GM13976 (cell line): ENCODE results near the gene SLC43A1.

Source experiments
- DNase-seq: peaks from one replicate; pipeline ENCODE4 v3.0.0; 2012; ENCODE audit warnings: low spot score
- in situ Hi-C: fragments of 300-500 bp; cut with MboI; formaldehyde crosslinking; loops from one replicate; pipeline ENCODE4 v1.12.0; 2022; ENCODE audit warnings: low sequenced_read_pairs, mixed read lengths, inconsistent platforms; ENCODE audit not compliant: unreplicated experiment
- TF ChIP-seq, protein P1 (sequence below): IDR thresholded peaks from 2 replicates; pipeline ENCODE4 v1.5.1; 2012; ENCODE audit warnings: borderline replicate concordance, mild to moderate bottlenecking; ENCODE audit not compliant: insufficient read depth; ENCODE audit errors: extremely low read depth, missing control alignments, control extremely low read depth

SLC43A1 gene

DNA sequence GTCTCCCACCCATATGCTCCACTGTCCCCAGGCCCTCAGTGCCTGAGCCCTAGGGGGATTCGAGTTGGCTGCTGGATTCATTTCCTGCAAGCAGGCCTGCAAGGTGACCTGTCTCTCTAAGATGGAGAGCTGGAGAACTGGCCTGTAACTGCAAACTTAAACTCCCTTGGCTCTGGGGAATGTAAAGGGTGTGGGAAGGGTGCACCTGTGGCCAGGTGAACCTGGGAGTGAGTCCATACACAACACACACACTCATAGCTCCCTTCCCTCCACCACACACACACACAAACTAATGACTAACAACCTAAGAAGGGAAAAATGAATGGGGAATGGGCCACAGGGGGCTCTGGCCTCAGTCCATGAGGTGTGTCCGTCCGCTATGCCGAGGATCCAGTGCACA lies 36.4 kb upstream of the SLC43A1 start:
- TF ChIP-seq, protein P1, sequence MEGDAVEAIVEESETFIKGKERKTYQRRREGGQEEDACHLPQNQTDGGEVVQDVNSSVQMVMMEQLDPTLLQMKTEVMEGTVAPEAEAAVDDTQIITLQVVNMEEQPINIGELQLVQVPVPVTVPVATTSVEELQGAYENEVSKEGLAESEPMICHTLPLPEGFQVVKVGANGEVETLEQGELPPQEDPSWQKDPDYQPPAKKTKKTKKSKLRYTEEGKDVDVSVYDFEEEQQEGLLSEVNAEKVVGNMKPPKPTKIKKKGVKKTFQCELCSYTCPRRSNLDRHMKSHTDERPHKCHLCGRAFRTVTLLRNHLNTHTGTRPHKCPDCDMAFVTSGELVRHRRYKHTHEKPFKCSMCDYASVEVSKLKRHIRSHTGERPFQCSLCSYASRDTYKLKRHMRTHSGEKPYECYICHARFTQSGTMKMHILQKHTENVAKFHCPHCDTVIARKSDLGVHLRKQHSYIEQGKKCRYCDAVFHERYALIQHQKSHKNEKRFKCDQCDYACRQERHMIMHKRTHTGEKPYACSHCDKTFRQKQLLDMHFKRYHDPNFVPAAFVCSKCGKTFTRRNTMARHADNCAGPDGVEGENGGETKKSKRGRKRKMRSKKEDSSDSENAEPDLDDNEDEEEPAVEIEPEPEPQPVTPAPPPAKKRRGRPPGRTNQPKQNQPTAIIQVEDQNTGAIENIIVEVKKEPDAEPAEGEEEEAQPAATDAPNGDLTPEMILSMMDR = no peak
- DNase-seq = no peak
- in situ Hi-C loops = no loop called here

DNA sequence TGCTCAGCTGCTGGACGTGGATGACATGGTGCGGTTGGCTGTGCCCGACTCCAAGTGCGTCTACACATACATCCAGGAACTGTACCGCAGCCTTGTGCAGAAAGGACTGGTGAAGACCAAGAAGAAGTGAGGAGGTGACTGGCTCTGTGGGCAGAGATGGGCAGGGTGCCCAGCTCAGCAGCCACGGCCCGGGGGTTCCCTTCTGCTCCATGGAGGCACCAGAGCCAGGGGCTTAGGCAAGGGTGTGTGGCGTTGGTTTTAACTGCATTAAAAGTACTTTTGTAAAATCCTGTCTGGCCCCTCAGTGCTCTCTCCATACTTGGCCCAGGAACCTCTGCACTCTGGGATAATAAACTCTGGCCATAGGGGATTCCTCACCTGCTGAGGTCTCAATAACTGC lies 34.5 kb upstream of the SLC43A1 start:
- no peak for DNase-seq
- TF ChIP-seq, protein P1 = no peak
- in situ Hi-C loops = no loop called here

DNA sequence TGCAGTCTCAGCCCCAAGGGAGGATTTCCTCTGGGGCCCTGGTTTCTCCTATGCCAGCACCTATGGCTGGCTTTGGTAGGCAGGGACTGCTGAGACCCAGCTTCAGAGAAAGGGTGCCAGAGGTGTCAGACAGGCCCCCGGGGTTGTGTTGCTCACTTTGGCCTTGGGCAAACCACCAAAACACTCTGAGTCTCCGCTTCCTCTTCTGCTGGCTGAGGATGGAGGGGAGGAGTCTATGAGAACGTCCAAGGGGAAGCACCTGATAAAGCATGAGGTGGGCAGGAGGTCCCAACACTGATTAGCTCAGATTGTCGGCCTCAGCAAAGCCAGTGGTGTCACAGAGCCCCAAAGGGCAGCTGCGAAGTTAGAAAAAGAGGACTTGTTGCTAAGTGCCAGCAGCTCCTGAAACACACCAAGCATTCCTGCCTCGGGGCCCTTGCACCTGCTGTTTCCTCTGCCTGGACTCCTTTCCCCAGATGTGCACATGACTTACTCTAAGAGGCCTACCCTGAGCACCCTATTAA lies 32.4 kb upstream of the SLC43A1 start:
- peak; percentile 82 for DNase-seq
- in situ Hi-C loops = no loop called here
- TF ChIP-seq, protein P1 = no peak

DNA sequence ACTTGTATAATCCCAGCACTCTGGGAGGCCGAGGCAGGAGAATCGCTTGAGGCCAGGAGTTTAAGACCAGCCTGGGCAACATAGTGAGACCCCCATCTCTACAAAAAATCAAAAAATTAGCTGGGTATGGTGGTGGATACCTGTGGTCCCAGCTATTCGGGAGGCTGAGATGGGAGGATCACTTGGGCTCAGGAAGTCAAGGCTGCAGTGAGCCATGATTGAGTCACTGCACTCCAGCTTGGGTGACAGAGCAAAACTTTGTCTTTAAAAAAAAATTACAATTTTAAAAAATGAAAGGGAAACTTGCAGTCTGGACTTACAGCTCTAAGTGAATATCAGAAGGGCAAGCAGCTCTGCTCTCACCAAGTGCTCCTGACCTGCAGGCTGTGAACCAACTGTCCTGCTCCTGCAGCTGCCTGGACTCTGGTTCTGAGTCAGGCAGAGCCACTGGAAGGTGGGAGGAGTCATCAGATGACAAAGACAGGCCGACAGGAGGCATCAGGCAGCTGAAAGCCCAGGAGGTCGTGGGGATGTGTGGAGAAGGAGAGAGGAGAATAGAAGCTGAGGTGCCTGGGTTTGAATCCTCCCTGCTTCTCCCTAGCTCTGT lies 31.5 kb upstream of the SLC43A1 start:
- TF ChIP-seq, protein P1 = no peak
- DNase-seq = peak; percentile 80
- in situ Hi-C loops = no loop called here

DNA sequence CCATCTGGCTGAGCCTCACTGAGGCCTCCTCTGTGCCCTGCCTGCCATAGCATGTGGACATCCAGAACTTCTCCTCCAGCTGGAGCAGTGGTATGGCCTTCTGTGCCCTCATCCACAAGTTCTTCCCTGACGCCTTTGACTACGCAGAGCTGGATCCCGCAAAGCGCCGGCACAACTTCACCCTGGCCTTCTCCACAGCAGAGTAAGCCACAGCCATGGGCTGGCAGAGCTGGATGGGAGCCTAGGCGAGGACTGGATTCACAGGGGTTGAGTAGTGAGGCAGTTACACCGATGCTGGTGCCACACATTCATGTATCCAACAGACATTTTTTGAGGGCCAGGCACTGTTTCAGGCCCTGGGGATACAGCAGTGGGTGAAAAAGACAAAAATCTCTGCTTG lies 30.9 kb upstream of the SLC43A1 start:
- no peak for DNase-seq
- TF ChIP-seq, protein P1 = no peak
- in situ Hi-C loops = no loop called here

DNA sequence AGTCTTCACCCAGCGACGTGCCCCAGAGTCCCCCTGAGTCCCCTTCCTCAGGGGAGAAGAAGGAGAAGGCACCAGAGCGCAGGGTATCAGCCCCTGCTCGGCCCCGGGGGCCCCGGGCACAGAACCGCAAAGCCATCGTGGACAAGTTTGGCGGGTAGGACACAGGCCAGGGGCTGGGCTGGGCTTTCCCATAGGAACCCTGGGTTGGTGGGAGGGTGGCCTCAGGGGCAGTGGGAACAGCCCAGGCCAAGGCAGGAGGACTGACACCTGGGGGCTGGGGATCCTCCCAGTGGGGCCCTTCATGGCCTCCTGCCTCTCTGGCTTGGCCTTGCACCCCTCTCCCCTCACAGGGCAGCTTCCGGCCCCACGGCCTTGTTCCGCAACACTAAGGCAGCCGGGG lies 30.4 kb upstream of the SLC43A1 start:
- TF ChIP-seq, protein P1 = no peak
- DNase-seq = no peak
- in situ Hi-C loops = no loop called here
